PC-3 (cell line): ENCODE results near the gene GRIA4.

Experiments used
- EZH2 ChIP-seq: fragments of 300-600 bp; sonication (generic); IDR thresholded peaks from one replicate; pipeline ENCODE4 v1.6.1; 2017; ENCODE audit warnings: antibody characterized with exemption, mild to moderate bottlenecking, low read length; ENCODE audit not compliant: unreplicated experiment
- EZH2phosphoT487 ChIP-seq: fragments of 300-600 bp; sonication (generic); IDR thresholded peaks from 2 replicates; pipeline ENCODE4 v1.6.1; 2018; ENCODE audit warnings: mild to moderate bottlenecking, antibody characterized with exemption, low read length, borderline replicate concordance
- TF ChIP-seq, protein P1 (sequence below): fragments of 300-600 bp; sonication (generic); conservative IDR thresholded peaks from 2 replicates; pipeline ENCODE4 v1.5.1; 2017; ENCODE audit warnings: antibody characterized with exemption, low read depth, mild to moderate bottlenecking, low read length

DNA sequence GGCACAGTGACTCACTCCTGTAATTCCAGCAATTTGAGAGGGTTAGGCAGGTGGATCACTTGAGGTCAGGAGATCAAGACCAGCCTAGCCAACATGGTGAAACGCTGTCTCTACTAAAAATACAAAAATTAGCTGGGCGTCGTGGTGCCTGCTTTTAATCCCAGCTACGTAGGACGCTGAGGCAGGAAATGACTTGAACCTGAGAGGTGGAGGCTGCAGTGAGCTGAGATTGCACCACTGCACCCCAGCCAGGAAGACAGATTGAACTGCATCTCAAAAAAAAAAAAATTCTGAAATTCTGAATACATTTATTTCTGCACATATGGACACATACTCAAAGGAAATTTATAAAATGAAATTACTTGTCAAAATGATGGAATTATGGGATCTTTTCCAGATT is 103.2 kb downstream of the GRIA4 start:
- TF ChIP-seq, protein P1, sequence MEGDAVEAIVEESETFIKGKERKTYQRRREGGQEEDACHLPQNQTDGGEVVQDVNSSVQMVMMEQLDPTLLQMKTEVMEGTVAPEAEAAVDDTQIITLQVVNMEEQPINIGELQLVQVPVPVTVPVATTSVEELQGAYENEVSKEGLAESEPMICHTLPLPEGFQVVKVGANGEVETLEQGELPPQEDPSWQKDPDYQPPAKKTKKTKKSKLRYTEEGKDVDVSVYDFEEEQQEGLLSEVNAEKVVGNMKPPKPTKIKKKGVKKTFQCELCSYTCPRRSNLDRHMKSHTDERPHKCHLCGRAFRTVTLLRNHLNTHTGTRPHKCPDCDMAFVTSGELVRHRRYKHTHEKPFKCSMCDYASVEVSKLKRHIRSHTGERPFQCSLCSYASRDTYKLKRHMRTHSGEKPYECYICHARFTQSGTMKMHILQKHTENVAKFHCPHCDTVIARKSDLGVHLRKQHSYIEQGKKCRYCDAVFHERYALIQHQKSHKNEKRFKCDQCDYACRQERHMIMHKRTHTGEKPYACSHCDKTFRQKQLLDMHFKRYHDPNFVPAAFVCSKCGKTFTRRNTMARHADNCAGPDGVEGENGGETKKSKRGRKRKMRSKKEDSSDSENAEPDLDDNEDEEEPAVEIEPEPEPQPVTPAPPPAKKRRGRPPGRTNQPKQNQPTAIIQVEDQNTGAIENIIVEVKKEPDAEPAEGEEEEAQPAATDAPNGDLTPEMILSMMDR = no peak
- TF ChIP-seq EZH2 (no peak), EZH2phosphoT487 (no peak)
